ENCODE results near the gene PTRH2. TPM values are rescaled to one million over a fixed set of nuclear protein-coding genes. Genes with fewer than 3 reads are reported as not detected.

The PTRH2 gene
- total and polyA plus RNA-seq, 2 of the 8 experiments (the other 6 are each of a cell fraction or from before 2014, with no cell fraction given) = 39.4 to 43.2 TPM

DNA sequence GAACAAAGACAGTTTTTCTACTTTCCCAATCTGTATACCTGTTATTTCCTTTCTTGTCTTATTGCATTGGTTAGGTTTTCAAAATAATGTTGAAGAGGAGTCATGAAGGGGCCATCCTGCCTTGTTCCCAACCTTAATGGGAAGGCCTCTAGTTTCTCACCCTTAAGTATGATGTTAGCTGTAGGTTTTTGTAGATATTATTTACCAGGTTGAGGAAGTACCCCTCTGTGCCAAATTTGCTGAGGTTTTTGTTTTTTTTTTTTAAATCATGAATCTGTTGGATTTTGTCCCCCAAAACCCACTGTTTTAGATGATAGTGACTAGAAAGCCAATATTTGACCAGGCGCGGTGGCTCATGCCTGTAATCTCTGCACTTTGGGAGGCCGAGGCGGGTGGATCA, 36.6 kb upstream of the PTRH2 start:
- ChIA-PET POLR2A (ENCODE audit: partially characterized antibody) (no interaction called here), CTCF (ENCODE audit: partially characterized antibody) (interaction anchor here (0.7 kb wide), 1 partner anchor 10 kb away, joined by 3 read pairs; no protein-coding TSS in a partner anchor)
- H3K9me3 ChIP-seq (ENCODE audit: insufficient read depth in 2 of 2, low read depth in 1 of 2, low read length in 1 of 2) = peaks cover 0 to 3% of the 10 kb centered on the region in 2 experiments; a peak in 3 of 4 replicates
- H3K79me1 ChIP-seq (ENCODE audit: low read depth, low read length) = no peaks in the 10 kb centered on the region
- H3K79me2 ChIP-seq (ENCODE audit: control insufficient read depth in 1 of 2, insufficient read depth in 2 of 2, low read length in 2 of 2) = no peaks in the 10 kb centered on the region
- no peak overlapping the region for H3K14ac ChIP-seq (ENCODE audit: insufficient read length)
- H3K56ac ChIP-seq (replicated peaks; ENCODE audit: insufficient read length, low read depth, low read length) = no peak overlapping the region
- H3K4me2 ChIP-seq (ENCODE audit: insufficient read depth in 1 of 2, low read depth in 2 of 2, low read length in 2 of 2) = no peak overlapping the region
- H3K27ac ChIP-seq (ENCODE audit: low read depth, low read length) = no peak overlapping the region
- no peaks in the 10 kb centered on the region for H3K23me2 ChIP-seq (ENCODE audit: low read depth, low read length)
- no peak overlapping the region for H2BK12ac ChIP-seq (ENCODE audit: low read depth, low read length)
- WGBS, 2 experiments (ENCODE audit: extremely low coverage in 1 of 2, insufficient coverage in 1 of 2, insufficient read length in 1 of 2, insufficient replicate concordance in 2 of 2, low coverage in 1 of 2, low lambda C conversion rate in 2 of 2, missing lambda C conversion rate in 1 of 2) = 100% methylated on average over 4 of the region's 4 CpGs; no CpG with 5 or more reads in 1 of the 2 experiments
- no peak overlapping the region for H2BK20ac ChIP-seq (ENCODE audit: low read length)
- H3K4me1 ChIP-seq (replicated peaks in 1 of 4; ENCODE audit: control insufficient read depth in 3 of 4, insufficient read depth in 4 of 4, low read length in 3 of 4) = no peaks in the 10 kb centered on the region
- no peak overlapping the region for H2BK120ac ChIP-seq (replicated peaks; ENCODE audit: low read depth, low read length)
- no peak overlapping the region for H3K18ac ChIP-seq (ENCODE audit: extremely low read depth, low read length)
- DNase-seq (ENCODE audit: low read depth in 1 of 2, low spot score in 2 of 2) (no peak), FAIRE-seq (no peak)
- H3K36me3 ChIP-seq (ENCODE audit: control insufficient read depth in 2 of 4, insufficient read depth in 4 of 4, low read length in 3 of 4) = peaks cover 0 to 7% (median 2%) of the 10 kb centered on the region in 4 experiments; a peak in 3 of 8 replicates
- no peak overlapping the region for H4K5ac ChIP-seq (ENCODE audit: insufficient read length, low read depth, low read length)
- no peaks in the 10 kb centered on the region for H4K20me1 ChIP-seq (replicated peaks in 1 of 2; ENCODE audit: control insufficient read depth in 1 of 2, insufficient read depth in 2 of 2, low read length in 2 of 2)
- no peak overlapping the region for H2BK5ac ChIP-seq (ENCODE audit: low read depth, low read length)
- H2AK5ac ChIP-seq (ENCODE audit: low read depth, low read length) = no peak overlapping the region
- no peak overlapping the region for H2BK15ac ChIP-seq (ENCODE audit: low read length)
- H3K4ac ChIP-seq (replicated peaks; ENCODE audit: insufficient read length, low read depth, low read length) = no peak overlapping the region
- no peak overlapping the region for H2AFZ ChIP-seq (ENCODE audit: low read length)
- no peak overlapping the region for H4K91ac ChIP-seq (replicated peaks; ENCODE audit: insufficient read length, low read length)
- H3K4me3 ChIP-seq (ENCODE audit: extremely low read depth in 1 of 4, insufficient read depth in 2 of 4, low read depth in 3 of 4, low read length in 4 of 4) = no peak overlapping the region
- no peak overlapping the region for H3K23ac ChIP-seq (ENCODE audit: insufficient read length)
- no peaks in the 10 kb centered on the region for H3K27me3 ChIP-seq (replicated peaks in 1 of 4; ENCODE audit: control insufficient read depth in 3 of 4, extremely low read depth in 1 of 4, insufficient read depth in 3 of 4, low read length in 3 of 4)
- H4K8ac ChIP-seq (ENCODE audit: extremely low read depth, insufficient read depth, low read length) = no peak overlapping the region
- H3K9ac ChIP-seq (replicated peaks in 1 of 4; ENCODE audit: extremely low read depth in 1 of 4, low read depth in 3 of 4, low read length in 3 of 4) = no peak overlapping the region
- no peak for TF ChIP-seq SIN3A (conservative IDR thresholded peaks at IDR 0.05 in 1 of 2, IDR thresholded peaks at IDR 0.05 in 1 of 2; ENCODE audit: low read depth in 1 of 2, low read length in 2 of 2)
- no peak for TF ChIP-seq FOSL1 (IDR thresholded peaks at IDR 0.05; ENCODE audit: insufficient read depth, low read depth, low read length)
- TF ChIP-seq MAFK (IDR thresholded peaks at IDR 0.05; ENCODE audit: low read depth, low read length) = no peak
- TF ChIP-seq TEAD4 (IDR thresholded peaks at IDR 0.05; ENCODE audit: low read depth, low read length) = no peak
- TF ChIP-seq TAF7 (optimal IDR thresholded peaks at IDR 0.05; ENCODE audit: borderline replicate concordance, low read depth, low read length) = no peak
- TF ChIP-seq, protein P1, sequence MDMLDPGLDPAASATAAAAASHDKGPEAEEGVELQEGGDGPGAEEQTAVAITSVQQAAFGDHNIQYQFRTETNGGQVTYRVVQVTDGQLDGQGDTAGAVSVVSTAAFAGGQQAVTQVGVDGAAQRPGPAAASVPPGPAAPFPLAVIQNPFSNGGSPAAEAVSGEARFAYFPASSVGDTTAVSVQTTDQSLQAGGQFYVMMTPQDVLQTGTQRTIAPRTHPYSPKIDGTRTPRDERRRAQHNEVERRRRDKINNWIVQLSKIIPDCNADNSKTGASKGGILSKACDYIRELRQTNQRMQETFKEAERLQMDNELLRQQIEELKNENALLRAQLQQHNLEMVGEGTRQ (IDR thresholded peaks at IDR 0.05; ENCODE audit: low read length) = no peak
- TF ChIP-seq, protein P2, sequence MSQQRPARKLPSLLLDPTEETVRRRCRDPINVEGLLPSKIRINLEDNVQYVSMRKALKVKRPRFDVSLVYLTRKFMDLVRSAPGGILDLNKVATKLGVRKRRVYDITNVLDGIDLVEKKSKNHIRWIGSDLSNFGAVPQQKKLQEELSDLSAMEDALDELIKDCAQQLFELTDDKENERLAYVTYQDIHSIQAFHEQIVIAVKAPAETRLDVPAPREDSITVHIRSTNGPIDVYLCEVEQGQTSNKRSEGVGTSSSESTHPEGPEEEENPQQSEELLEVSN (IDR thresholded peaks at IDR 0.05) = no peak
- TF ChIP-seq CEBPB (IDR thresholded peaks at IDR 0.05; ENCODE audit: low read depth, low read length) = no peak
- no peak for TF ChIP-seq CREB1 (IDR thresholded peaks at IDR 0.05)
- no peak for TF ChIP-seq SAP30 (IDR thresholded peaks at IDR 0.05; ENCODE audit: insufficient read depth, insufficient replicate concordance, low read length)
- TF ChIP-seq BCL11A (IDR thresholded peaks at IDR 0.05; ENCODE audit: low read depth in 2 of 2, low read length in 2 of 2) = no peak
- no peak for TF ChIP-seq SP2 (IDR thresholded peaks at IDR 0.05; ENCODE audit: low read length)
- no peak for TF ChIP-seq TBP (IDR thresholded peaks at IDR 0.05; ENCODE audit: low read depth, low read length)

Measured in H1 (cell line).